Fibroblast of villous mesenchyme (primary cell): Measurements from ENCODE around the gene DBT. TPM values are rescaled to one million over a fixed set of nuclear protein-coding genes. Genes with fewer than 3 reads are reported as not detected.
"Not testable (repeated sequence)": the region's sequence is repeated elsewhere in the genome, so short reads cannot be mapped to it uniquely, and the experiment has no call there.

Source experiments
- DNase-seq: peaks from one replicate; pipeline ENCODE4 v3.0.0-alpha.2; 2010; ENCODE audit warnings: low read depth
- H3K4me3 ChIP-seq: 2 replicates; pipeline ENCODE4 v1.5.1; 2011; ENCODE audit warnings: low read depth, mild to moderate bottlenecking, low read length
- total RNA-seq: library from RNA; depleted of rRNA; stranded (reverse); fragments of >200 nt; gene quantifications from 2 replicates; pipeline ENCODE4 v1.2.3, GENCODE V29; 2012
- TF ChIP-seq, protein P1 (sequence below): IDR thresholded peaks from 2 replicates; pipeline ENCODE4 v1.5.1; 2012; ENCODE audit warnings: low read depth, mild to moderate bottlenecking, low read length; ENCODE audit not compliant: insufficient read depth

Gene DBT
- total RNA-seq, 1 donor: 6.0 TPM

DNA sequence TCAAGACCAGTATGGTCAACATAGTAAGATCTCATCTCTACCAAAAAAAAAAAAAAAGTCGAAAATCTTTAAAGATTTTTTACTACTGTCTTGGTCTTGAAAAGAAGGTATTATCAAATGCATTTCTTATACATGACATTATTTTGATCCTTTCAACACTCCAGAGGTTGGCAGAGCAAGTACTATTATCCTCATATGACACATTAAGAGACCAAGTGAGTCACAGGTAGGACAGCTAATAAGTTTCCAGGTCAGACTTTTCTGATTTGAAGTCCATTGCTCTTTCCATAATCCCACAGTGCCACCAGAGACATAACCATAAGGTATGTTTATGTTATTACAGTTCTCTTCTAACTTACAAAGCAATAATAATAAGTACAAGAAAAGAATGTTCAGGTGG, 15.2 kb downstream of the DBT start:
- TF ChIP-seq, protein P1, sequence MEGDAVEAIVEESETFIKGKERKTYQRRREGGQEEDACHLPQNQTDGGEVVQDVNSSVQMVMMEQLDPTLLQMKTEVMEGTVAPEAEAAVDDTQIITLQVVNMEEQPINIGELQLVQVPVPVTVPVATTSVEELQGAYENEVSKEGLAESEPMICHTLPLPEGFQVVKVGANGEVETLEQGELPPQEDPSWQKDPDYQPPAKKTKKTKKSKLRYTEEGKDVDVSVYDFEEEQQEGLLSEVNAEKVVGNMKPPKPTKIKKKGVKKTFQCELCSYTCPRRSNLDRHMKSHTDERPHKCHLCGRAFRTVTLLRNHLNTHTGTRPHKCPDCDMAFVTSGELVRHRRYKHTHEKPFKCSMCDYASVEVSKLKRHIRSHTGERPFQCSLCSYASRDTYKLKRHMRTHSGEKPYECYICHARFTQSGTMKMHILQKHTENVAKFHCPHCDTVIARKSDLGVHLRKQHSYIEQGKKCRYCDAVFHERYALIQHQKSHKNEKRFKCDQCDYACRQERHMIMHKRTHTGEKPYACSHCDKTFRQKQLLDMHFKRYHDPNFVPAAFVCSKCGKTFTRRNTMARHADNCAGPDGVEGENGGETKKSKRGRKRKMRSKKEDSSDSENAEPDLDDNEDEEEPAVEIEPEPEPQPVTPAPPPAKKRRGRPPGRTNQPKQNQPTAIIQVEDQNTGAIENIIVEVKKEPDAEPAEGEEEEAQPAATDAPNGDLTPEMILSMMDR: no peak
- no peak overlapping the region for H3K4me3 ChIP-seq
- DNase-seq: no peak

DNA sequence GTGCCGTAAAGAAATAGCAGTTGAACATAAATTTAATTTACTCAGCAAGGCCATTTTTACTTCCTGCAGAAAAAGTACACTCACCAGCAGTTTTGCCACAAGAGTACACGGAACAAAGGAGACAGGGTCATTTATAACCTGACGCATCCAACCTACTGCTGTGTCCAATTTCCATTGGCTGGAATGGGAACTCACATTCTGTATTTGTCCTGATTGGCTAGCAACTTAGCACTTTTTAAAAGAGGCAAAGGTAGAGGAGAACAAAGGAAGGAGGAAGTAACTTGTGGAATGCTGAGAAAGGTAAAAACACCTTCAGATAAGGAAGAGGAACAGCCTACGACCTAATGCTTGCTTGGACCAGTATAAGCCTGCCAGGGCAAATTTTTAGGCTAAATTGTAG, 16.1 kb downstream of the DBT start:
- not testable (repeated sequence) for DNase-seq, H3K4me3 ChIP-seq

GRCh38 chr1:100232156-100232555, 17.5 kb downstream of the DBT start:
- DNase-seq: no peak
- TF ChIP-seq, protein P1: no peak
- H3K4me3 ChIP-seq: no peak overlapping the region

DNA sequence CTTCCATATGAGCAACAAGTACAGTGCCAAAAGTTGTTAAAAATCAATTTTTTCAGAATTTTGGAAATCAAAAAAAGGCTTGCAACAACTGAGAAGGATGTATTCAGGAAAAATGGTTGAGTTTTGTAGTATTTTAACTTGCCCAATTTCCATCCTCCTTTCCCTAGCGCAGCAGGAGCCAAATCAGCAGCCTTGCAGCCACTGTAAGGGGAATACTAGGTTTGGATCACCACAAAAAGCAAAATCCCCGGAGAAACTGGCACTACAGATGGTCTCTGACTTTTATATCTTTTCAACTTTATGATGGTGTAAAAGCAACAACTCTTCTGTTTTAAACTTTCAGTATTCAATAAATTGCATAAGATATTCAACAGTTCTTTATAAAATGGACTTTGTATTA, 17.9 kb downstream of the DBT start:
- TF ChIP-seq, protein P1: no peak
- H3K4me3 ChIP-seq: no peak overlapping the region
- no peak for DNase-seq

GRCh38 chr1:100230765-100231164, 18.9 kb downstream of the DBT start:
- no peak for DNase-seq
- TF ChIP-seq, protein P1: no peak
- H3K4me3 ChIP-seq: no peak overlapping the region

- no peak for DNase-seq
- no peak overlapping the region for H3K4me3 ChIP-seq
- TF ChIP-seq, protein P1: no peak
Observed at GRCh38 chr1:100229681-100230443, 19.8 kb downstream of the DBT start.

- DNase-seq: no peak
- TF ChIP-seq, protein P1: no peak
- H3K4me3 ChIP-seq: no peak overlapping the region
Observed at GRCh38 chr1:100222428-100222827, 27.2 kb downstream of the DBT start.
